ENCODE data around the gene MLXIP.
"Not testable (repeated sequence)": the region's sequence is repeated elsewhere in the genome, so short reads cannot be mapped to it uniquely, and the experiment has no call there.

MLXIP gene

GRCh38 chr12:122150127-122150681 lies 71.6 kb downstream of the MLXIP start:
- DNase-seq (ENCODE audit: low spot score) = no peak

GRCh38 chr12:122152754-122153153 lies 74.2 kb downstream of the MLXIP start:
- no peak for DNase-seq (ENCODE audit: low spot score)

GRCh38 chr12:122155705-122156104 lies 77.1 kb downstream of the MLXIP start:
- DNase-seq (ENCODE audit: low spot score) = no peak

DNA sequence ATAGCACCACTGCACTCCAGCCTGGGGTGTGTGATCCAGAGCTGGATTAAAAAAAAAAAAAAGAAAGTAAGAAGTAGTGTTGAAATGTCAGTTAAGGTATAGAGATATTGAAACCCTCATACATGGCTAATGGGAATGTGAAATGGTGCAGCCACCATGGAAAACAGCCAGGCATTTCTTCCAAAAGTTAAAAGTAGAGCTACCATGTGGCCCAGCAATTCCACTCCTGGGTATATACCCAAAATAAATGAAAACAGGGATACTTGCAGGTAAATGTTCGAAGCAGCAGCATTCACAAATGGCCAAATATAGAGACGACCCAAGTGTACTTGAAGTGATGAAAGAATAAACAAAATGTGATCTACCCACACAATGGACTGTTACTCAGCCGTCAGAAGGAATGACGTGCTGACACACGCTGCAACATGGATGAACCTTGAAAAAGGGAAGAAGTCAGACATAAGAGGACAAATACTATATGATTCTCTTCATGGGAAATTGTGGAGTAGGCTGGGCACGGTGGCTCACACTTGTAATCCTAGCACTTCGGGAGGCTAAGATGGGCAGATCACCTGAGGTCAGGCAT lies 80.2 kb downstream of the MLXIP start:
- no peak for DNase-seq (ENCODE audit: low spot score)

DNA sequence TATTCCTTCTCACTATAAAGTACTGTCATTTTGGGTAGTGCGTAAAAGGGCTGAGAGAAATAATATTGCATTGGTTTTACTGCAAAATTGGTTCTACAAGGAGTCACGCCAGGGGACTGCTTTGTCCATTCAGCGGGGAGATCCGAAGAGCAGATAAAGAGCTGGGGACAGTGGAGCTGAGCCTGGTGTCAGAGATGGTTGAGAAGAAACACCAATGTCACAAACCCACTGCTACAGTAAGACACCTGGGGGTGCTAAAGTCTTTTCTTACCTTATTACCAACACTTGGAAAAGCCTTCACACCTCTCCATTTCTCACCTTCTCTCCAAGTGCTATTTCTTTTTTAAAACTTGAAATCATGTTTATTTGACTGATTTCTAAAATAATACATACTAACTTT lies 81.3 kb downstream of the MLXIP start:
- DNase-seq (ENCODE audit: low spot score) = no peak

DNA sequence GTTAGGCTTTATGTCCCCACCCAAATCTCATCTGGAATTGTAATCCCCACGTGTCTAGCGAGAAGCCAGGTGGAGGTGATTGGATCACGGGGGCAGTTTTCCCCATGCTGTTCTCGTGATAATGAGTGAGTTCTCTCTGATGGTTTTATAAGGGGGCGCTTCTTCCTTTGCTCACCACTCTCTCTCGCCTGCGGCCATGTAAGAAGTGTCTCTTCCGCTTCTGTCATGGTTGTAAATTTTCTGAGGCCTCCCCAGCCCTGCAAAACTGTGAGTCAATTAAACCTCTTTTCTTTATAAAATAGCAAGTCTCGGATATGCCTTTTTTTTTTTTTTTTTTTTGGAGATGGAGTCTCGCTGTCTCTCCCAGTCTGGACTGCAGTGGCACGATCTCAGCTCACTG lies 82.2 kb downstream of the MLXIP start:
- no peak for DNase-seq (ENCODE audit: low spot score)

- no peak for DNase-seq (ENCODE audit: low spot score)
Measured at GRCh38 chr12:122161682-122162081, 83.1 kb downstream of the MLXIP start.

DNA sequence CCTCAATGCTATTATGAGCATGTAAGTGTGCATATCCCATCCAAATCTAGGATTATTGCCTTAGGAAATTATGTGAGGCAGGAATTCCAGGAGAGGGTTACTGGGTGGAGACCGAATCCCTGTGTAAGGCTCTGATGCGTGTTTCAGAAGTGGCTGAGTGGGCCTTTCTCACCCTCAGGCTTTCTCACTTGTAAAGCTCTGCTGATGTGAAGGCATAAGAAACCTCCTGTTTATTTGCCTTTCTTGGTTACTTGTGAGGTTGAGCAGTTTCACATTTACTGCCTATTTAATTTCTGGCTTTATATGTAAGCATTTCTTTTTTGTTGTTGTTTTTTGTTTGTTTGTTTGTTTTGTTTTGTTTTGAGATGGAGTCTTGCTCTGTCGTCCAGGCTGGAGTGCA lies 84.4 kb downstream of the MLXIP start:
- no peak for DNase-seq (ENCODE audit: low spot score)

DNA sequence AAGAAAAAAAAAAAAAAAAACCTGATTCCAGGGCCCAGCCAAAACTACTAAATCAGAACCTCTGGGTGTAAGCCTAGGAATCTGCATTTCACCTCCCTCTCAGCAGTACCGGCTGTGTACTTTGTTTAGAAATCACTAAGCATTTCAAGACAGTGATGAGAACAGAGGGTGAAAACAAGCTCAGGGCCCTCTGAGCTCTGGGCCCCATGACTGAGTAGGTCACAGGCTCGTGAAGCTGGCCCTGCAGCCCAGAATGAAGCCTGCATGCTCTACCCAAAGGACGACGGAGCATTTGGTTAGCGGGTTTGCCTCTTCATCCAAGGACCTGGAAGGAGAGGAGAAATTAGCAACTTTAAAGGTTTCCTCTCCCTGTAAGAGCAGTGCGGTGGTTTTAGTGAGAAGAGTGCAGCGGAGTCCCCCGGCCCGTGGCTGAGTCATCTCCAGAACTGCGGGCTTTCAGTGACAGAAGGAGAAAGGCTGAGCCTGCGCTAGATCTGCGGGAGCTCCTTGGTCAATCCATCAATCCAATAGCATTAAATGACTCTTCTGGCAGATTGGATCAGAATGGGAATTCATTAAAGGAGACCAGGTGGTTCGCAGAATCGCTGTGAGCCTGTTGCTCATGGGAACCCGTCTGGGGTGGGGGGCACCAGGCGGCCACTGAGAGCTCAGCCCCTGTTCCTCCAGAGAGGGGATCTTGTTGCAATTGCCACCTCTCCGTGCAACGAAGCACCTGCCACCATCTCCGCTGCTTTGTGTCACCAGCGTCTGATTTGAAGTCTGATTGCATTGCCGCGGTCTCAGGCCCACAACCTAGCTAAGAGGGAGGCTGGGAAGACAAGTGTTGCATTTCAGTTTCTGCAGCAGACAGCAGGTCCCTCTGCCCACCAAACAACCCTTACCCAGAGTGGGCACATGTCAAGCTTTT lies 88.1 kb downstream of the MLXIP start:
- no peak for DNase-seq (ENCODE audit: low spot score)

GRCh38 chr12:122167356-122167925 lies 88.9 kb downstream of the MLXIP start:
- DNase-seq (ENCODE audit: low spot score) = no peak

GRCh38 chr12:122168492-122168891 lies 89.9 kb downstream of the MLXIP start:
- DNase-seq (ENCODE audit: low spot score) = no peak

- no peak for DNase-seq (ENCODE audit: low spot score)
Measured at GRCh38 chr12:122171399-122171798, 92.8 kb downstream of the MLXIP start.

- no peak for DNase-seq (ENCODE audit: low spot score)
Measured at GRCh38 chr12:122172262-122172939, 93.8 kb downstream of the MLXIP start.

DNA sequence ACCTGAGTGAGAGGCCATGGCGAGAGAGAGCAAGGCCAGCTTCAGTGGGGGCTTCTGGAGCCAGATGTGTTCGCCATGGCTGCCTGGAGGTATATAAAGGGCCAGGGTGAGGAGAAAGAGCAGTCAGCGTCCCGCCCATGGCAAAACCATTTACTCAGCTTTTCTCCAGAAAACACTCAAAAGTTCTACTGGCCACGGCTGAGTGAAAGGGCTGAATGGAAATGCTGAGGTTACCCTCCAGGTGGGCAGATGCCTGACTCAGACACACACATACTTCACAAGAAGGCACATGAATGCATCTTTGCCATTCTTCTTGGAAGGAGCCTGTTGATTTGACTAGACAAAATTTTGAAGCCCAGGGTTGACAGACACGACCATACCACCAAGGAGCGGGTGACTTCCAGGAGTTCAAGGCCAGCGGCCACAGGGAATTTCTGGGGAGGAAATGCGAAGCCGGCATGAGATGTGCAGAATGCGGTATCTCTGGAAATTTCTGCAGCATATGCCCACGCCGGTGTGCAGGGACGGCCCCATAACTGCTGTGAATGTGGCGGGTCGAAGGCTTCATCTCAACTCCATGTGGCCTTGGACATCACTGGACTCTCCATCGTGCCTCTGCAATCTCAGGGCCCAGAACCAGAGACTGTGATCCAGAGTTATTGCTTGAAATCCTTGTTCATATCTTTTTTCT lies 95.7 kb downstream of the MLXIP start, which contains the start of gene IL31:
IL31 (minus strand) TSS at position 67 of the 691 bp plus-strand sequence; CDS start at position 18, 49 bp downstream.
- no peak for DNase-seq (ENCODE audit: low spot score)

DNA sequence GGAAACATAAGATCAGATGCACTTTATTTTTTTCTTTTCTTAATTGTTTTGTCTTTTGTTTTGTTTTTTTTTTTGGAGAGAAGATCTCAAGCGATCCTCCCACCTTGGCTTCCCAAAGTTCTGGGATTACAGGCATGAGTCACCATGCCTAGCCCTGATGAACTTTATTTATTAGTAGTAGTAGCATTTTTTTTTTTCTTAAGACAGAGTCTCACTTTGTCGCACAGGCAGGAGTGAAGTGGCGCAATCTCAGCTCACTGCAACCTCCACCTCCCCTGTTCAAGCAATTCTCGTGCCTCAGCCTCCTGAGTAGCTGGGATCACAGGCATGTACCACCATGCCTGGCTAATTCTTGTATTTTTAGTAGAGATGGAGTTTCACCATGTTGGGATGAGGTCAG lies 97.9 kb downstream of the MLXIP start:
- not testable (repeated sequence) for DNase-seq (ENCODE audit: low spot score)

- DNase-seq (ENCODE audit: low spot score) = no peak
Measured at GRCh38 chr12:122182887-122183587, 104.5 kb downstream of the MLXIP start, which contains the start of gene LRRC43. Gene LRRC43 (plus strand): TSS chr12:122183123. CDS start chr12:122183145, 22 bp downstream.

- DNase-seq (ENCODE audit: low spot score) = no peak
Measured at GRCh38 chr12:122183588-122183940, 105.0 kb downstream of the MLXIP start.

DNA sequence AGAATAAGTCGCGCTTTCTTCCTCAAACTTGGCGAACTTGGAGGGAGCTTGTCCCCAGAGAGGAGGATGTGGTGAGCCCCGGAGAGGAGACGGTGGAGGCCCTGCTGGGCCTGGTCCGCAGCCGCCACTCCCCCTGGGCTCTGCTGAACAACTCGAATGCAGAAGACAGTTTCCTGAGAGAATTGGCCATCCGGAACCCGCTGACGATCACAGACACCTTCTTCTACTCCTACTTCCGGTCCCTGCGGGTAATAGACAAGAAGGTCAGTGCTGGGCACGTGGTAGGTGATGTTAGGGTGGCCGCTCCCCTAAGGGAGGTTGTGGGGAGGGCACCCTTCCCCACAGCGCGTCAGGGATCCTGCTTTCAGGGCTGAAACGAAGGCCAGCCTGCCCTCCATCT lies 106.0 kb downstream of the MLXIP start:
- DNase-seq (ENCODE audit: low spot score) = no peak

- DNase-seq (ENCODE audit: low spot score) = no peak
Measured at GRCh38 chr12:122185079-122185478, 106.5 kb downstream of the MLXIP start.

DNA sequence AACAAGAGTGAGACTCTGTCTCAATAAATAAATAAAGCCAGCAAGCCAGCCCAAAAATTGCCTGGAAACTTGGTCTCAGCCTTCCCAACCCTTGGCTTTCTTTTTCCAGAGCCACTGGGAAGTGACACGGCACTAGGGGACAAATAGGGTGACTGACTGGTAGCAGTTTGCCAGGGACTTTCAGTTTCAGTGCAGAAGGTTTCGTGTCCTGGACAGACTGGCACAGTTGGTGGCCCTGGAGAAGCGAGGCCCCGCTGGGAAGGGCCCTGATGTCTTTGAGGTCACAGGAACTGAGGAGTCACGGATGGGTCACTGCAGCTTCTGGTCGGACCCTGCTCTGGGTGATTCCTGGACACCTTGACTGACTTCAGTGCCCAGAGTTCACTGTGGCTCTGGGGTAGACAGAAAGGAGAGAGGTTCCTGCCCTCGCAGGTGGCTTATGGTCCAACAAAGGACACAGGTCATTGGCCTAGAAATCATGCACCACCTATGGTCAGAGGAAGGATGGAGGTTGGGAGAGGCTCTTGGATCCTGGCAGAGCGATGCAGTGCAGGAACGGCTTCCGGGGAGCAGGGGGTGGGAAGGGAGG lies 107.0 kb downstream of the MLXIP start:
- no peak for DNase-seq (ENCODE audit: low spot score)

DNA sequence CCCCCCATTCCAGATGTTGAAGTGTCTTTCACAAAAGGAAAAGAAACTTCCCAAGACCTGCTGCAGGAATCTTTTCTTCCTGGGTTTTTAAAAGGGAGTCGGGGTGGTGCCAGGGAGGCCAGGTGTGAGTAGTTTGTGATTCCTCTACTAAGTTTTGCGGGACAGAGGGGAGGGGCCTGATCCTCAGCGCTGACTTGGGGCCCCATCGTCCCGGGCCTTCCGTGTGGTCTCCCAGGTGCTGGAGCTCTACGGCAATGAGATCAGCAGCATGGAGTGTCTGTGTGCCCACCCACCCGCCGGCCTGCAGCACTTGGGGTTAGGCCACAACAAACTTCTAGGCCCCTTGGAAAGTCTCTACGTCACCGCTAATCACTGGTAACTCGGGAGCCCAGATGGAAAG lies 108.9 kb downstream of the MLXIP start:
- DNase-seq (ENCODE audit: low spot score) = no peak
